C1 segment of cervical spinal cord (tissue), 14 donors: ENCODE results near the gene GLIS2.

ENCODE experiments used
- DNase-seq, 14 donors: peaks; one replicate each; lab custom pipeline; 2025; lab: John Stamatoyannopoulos, UW

Gene GLIS2

GRCh38 chr16:4297480-4297879 is 18.4 kb upstream of the GLIS2 start:
- DNase-seq = no peak

GRCh38 chr16:4298761-4299522 is 16.9 kb upstream of the GLIS2 start:
- no peak for DNase-seq

- no peak for DNase-seq
Measured at GRCh38 chr16:4301177-4301576, 14.7 kb upstream of the GLIS2 start.

GRCh38 chr16:4301968-4302367 is 13.9 kb upstream of the GLIS2 start:
- DNase-seq = no peak

- peak in 3 of 14 donors; percentile 32 to 97 (median 44) for DNase-seq
Measured at GRCh38 chr16:4303973-4304372, 11.9 kb upstream of the GLIS2 start.

GRCh38 chr16:4306470-4307214 is 9.2 kb upstream of the GLIS2 start:
- peak in 3 of 14 donors; percentile 21 to 27 (median 23) for DNase-seq

GRCh38 chr16:4307215-4308037 is 8.4 kb upstream of the GLIS2 start:
- DNase-seq = peak in 13 of 14 donors; percentile 63 to 91 (median 82)

GRCh38 chr16:4309102-4309832 is 6.6 kb upstream of the GLIS2 start:
- no peak for DNase-seq

- peak in 4 of 14 donors; percentile 9 to 34 (median 22) for DNase-seq
Measured at GRCh38 chr16:4309833-4310266, 6.0 kb upstream of the GLIS2 start.

- no peak for DNase-seq
Measured at GRCh38 chr16:4313563-4314531, 2.0 kb upstream of the GLIS2 start.

- peak in 2 of 14 donors; percentile 43 to 48 for DNase-seq
Measured at GRCh38 chr16:4314532-4315185, 1.2 kb upstream of the GLIS2 start.

- DNase-seq = peak in 7 of 14 donors; percentile 21 to 64 (median 46)
Measured at GRCh38 chr16:4316108-4316863, 419 bp downstream of the GLIS2 start.

- peak in 9 of 14 donors; percentile 30 to 87 (median 62) for DNase-seq
Measured at GRCh38 chr16:4316864-4317531, 1.1 kb downstream of the GLIS2 start.

GRCh38 chr16:4317532-4318450 is 1.9 kb downstream of the GLIS2 start:
- DNase-seq = peak in 1 of 14 donors; percentile 82

GRCh38 chr16:4318451-4318910 is 2.6 kb downstream of the GLIS2 start:
- DNase-seq = no peak

GRCh38 chr16:4318967-4319366 is 3.1 kb downstream of the GLIS2 start:
- no peak for DNase-seq
